H1 (cell line): ENCODE measurements around the gene PRF1. TPM values are rescaled to one million over a fixed set of nuclear protein-coding genes. Genes with fewer than 3 reads are reported as not detected.

ENCODE experiments used
- CTCF ChIA-PET: fragments of 300-600 bp; sonication (Branson Sonifier 250); formaldehyde crosslinking; loops from one replicate; lab custom pipeline; 2021; ENCODE audit not compliant: partially characterized antibody; lab: Charles Lee
- POLR2A ChIA-PET: fragments of 300-600 bp; sonication (Branson Sonifier 250); formaldehyde crosslinking; loops from one replicate; lab custom pipeline; 2021; ENCODE audit warnings: inconsistent platforms; ENCODE audit not compliant: partially characterized antibody; lab: Charles Lee
- DNase-seq, 2 experiments: peaks; one replicate each; pipeline versions ENCODE4 v3.0.0 to v3.0.0-alpha.2; 2010 to 2022; ENCODE audit warnings: low spot score in 2 of 2, low read depth in 1 of 2, mixed read lengths in 1 of 2
- FAIRE-seq: peaks from 2 replicates; lab custom pipeline; 2011; peaks lifted over from hg19 to GRCh38; lab: Jason Lieb, UNC
- H2AFZ ChIP-seq: 2 replicates; pipeline ENCODE4 v1.8.1; 2012; ENCODE audit warnings: low read length, inconsistent platforms
- H2AK5ac ChIP-seq: 2 replicates; pipeline ENCODE4 v1.6.1; 2013; ENCODE audit warnings: low read depth, low read length
- H2BK120ac ChIP-seq: replicated peaks from 2 replicates; pipeline ENCODE3; 2013; ENCODE audit warnings: low read depth, low read length, inconsistent platforms
- H2BK12ac ChIP-seq: 2 replicates; pipeline ENCODE4 v1.6.1; 2013; ENCODE audit warnings: low read depth, low read length
- H2BK15ac ChIP-seq: 2 replicates; pipeline ENCODE4 v1.6.1; 2013; ENCODE audit warnings: low read length
- H2BK20ac ChIP-seq: 2 replicates; pipeline ENCODE4 v1.6.1; 2013; ENCODE audit warnings: low read length
- H2BK5ac ChIP-seq: 2 replicates; pipeline ENCODE4 v1.6.1; 2013; ENCODE audit warnings: low read depth, low read length
- H3K14ac ChIP-seq: 2 replicates; pipeline ENCODE4 v1.6.1; 2013; ENCODE audit warnings: inconsistent platforms; ENCODE audit not compliant: insufficient read length
- H3K18ac ChIP-seq: 2 replicates; pipeline ENCODE4 v1.6.1; 2013; ENCODE audit warnings: low read length; ENCODE audit errors: extremely low read depth
- H3K23ac ChIP-seq: 2 replicates; pipeline ENCODE4 v1.6.1; 2013; ENCODE audit warnings: inconsistent platforms; ENCODE audit not compliant: insufficient read length
- H3K23me2 ChIP-seq: 2 replicates; pipeline ENCODE4 v1.6.1; 2013; ENCODE audit warnings: low read depth, low read length
- H3K27ac ChIP-seq: 2 replicates; pipeline ENCODE4 v1.6.1; 2011; ENCODE audit warnings: low read depth, low read length, inconsistent platforms
- H3K27me3 ChIP-seq, 4 experiments: replicated peaks in 1 of 4; 1 replicate in 1 of 4; 2 replicates in 3 of 4; pipeline versions ENCODE4 v1.6.1 to v1.8.1; 2011 to 2013; ENCODE audit warnings: low read length in 3 of 4, mild to moderate bottlenecking in 3 of 4, inconsistent platforms in 2 of 4, mixed read lengths in 2 of 4, moderate library complexity in 1 of 4; ENCODE audit not compliant: control insufficient read depth in 3 of 4, insufficient read depth in 3 of 4; ENCODE audit errors: extremely low read depth in 1 of 4
- H3K36me3 ChIP-seq, 4 experiments: 2 replicates each; pipeline versions ENCODE4 v1.6.1 to v1.8.1; 2011 to 2013; ENCODE audit warnings: mild to moderate bottlenecking in 4 of 4, low read length in 3 of 4, moderate library complexity in 2 of 4, control low read depth in 1 of 4, inconsistent platforms in 1 of 4; ENCODE audit not compliant: insufficient read depth in 4 of 4, control insufficient read depth in 2 of 4
- H3K4ac ChIP-seq: replicated peaks from 2 replicates; pipeline ENCODE3; 2013; ENCODE audit warnings: low read length, low read depth, mixed read lengths, inconsistent platforms; ENCODE audit not compliant: insufficient read length
- H3K4me1 ChIP-seq, 4 experiments: replicated peaks in 1 of 4; 1 replicate in 1 of 4; 2 replicates in 3 of 4; pipeline versions ENCODE4 v1.6.1 to v1.8.1; 2011 to 2013; ENCODE audit warnings: low read length in 3 of 4, inconsistent platforms in 2 of 4, mixed read lengths in 1 of 4; ENCODE audit not compliant: insufficient read depth in 4 of 4, control insufficient read depth in 3 of 4
- H3K4me2 ChIP-seq, 2 experiments: 2 replicates each; pipeline versions ENCODE4 v1.6.1 to v1.8.1; 2011 to 2013; ENCODE audit warnings: low read depth in 2 of 2, low read length in 2 of 2, control low read depth in 1 of 2, inconsistent platforms in 1 of 2, mild to moderate bottlenecking in 1 of 2; ENCODE audit not compliant: insufficient read depth in 1 of 2
- H3K4me3 ChIP-seq, 4 experiments: fragments of 200-600, 300-600 bp in 1 of 4; sonication (generic), shearing (Covaris generic), sonication (Bioruptor Twin) in 1 of 4; 2 replicates each; pipeline versions ENCODE4 v1.5.1 to v1.8.1; 2011 to 2016; ENCODE audit warnings: low read length in 4 of 4, low read depth in 3 of 4, control low read depth in 2 of 4, inconsistent platforms in 2 of 4, mild to moderate bottlenecking in 2 of 4, mixed read lengths in 1 of 4, moderate library complexity in 1 of 4; ENCODE audit not compliant: insufficient read depth in 2 of 4; ENCODE audit errors: extremely low read depth in 1 of 4
- H3K56ac ChIP-seq: replicated peaks from 2 replicates; pipeline ENCODE3; 2013; ENCODE audit warnings: low read depth, mild to moderate bottlenecking, mixed read lengths, low read length, inconsistent platforms; ENCODE audit not compliant: insufficient read length
- H3K79me1 ChIP-seq: 2 replicates; pipeline ENCODE4 v1.6.1; 2013; ENCODE audit warnings: low read depth, low read length, control low read depth
- H3K79me2 ChIP-seq, 2 experiments: 2 replicates each; pipeline versions ENCODE4 v1.6.1 to v1.8.1; 2012 to 2013; ENCODE audit warnings: low read length in 2 of 2, mild to moderate bottlenecking in 2 of 2, inconsistent platforms in 1 of 2; ENCODE audit not compliant: insufficient read depth in 2 of 2, control insufficient read depth in 1 of 2
- H3K9ac ChIP-seq, 4 experiments: replicated peaks in 1 of 4; 1 replicate in 1 of 4; 2 replicates in 3 of 4; pipeline versions ENCODE4 v1.6.1 to v1.8.1; 2011 to 2013; ENCODE audit warnings: low read depth in 3 of 4, low read length in 3 of 4, control low read depth in 2 of 4, mild to moderate bottlenecking in 2 of 4, moderate library complexity in 2 of 4, inconsistent platforms in 1 of 4; ENCODE audit errors: extremely low read depth in 1 of 4
- H3K9me3 ChIP-seq, 2 experiments: 2 replicates each; pipeline versions ENCODE4 v1.6.1 to v1.8.1; 2012 to 2013; ENCODE audit warnings: mild to moderate bottlenecking in 2 of 2, moderate library complexity in 2 of 2, control low read depth in 1 of 2, inconsistent platforms in 1 of 2, low read depth in 1 of 2, low read length in 1 of 2, mixed read lengths in 1 of 2; ENCODE audit not compliant: insufficient read depth in 2 of 2
- H4K20me1 ChIP-seq, 2 experiments: replicated peaks in 1 of 2; 2 replicates each; pipeline versions ENCODE3 to v1.8.1; 2011 to 2013; ENCODE audit warnings: inconsistent platforms in 2 of 2, low read length in 2 of 2, mild to moderate bottlenecking in 1 of 2; ENCODE audit not compliant: insufficient read depth in 2 of 2, control insufficient read depth in 1 of 2
- H4K5ac ChIP-seq: 2 replicates; pipeline ENCODE4 v1.6.1; 2013; ENCODE audit warnings: low read length, low read depth, mixed read lengths, inconsistent platforms; ENCODE audit not compliant: insufficient read length
- H4K8ac ChIP-seq: 2 replicates; pipeline ENCODE4 v1.8.0; 2013; ENCODE audit warnings: mild to moderate bottlenecking, moderate library complexity, low read length, inconsistent platforms; ENCODE audit not compliant: insufficient read depth; ENCODE audit errors: extremely low read depth
- H4K91ac ChIP-seq: replicated peaks from 2 replicates; pipeline ENCODE3; 2013; ENCODE audit warnings: low read length, mixed read lengths, inconsistent platforms; ENCODE audit not compliant: insufficient read length
- ATF3 ChIP-seq: IDR thresholded peaks from 2 replicates; pipeline ENCODE4 v1.6.1; 2011; ENCODE audit warnings: low read depth, mild to moderate bottlenecking, low read length; ENCODE audit not compliant: insufficient read depth
- BCL11A ChIP-seq, 2 experiments: IDR thresholded peaks; one replicate each; pipeline ENCODE4 v1.6.1; 2011; ENCODE audit warnings: low read depth in 2 of 2, low read length in 2 of 2, mild to moderate bottlenecking in 2 of 2
- JUN ChIP-seq: IDR thresholded peaks from 2 replicates; pipeline ENCODE4 v1.6.1; 2011; ENCODE audit warnings: low read depth, mild to moderate bottlenecking, improper control_type of control experiment, low read length
- MAX ChIP-seq: IDR thresholded peaks from 2 replicates; pipeline ENCODE4 v1.6.1; 2012; ENCODE audit warnings: inconsistent platforms
- POU5F1 ChIP-seq: IDR thresholded peaks from 2 replicates; pipeline ENCODE4 v1.6.1; 2011; ENCODE audit warnings: low read depth, mild to moderate bottlenecking, low read length, moderate library complexity
- SAP30 ChIP-seq: fragments of 300-600 bp; sonication (generic); IDR thresholded peaks from 2 replicates; pipeline ENCODE4 v1.7.1; 2012; ENCODE audit warnings: low read length, moderate library complexity, mild to moderate bottlenecking, inconsistent platforms; ENCODE audit not compliant: insufficient read depth, insufficient replicate concordance
- TAF1 ChIP-seq: IDR thresholded peaks from 2 replicates; pipeline ENCODE4 v1.6.1; 2011; ENCODE audit warnings: mild to moderate bottlenecking, low read depth, low read length
- WGBS, 2 experiments: shearing (Covaris generic) in 1 of 2; methylation state at CpG; one replicate each; pipeline versions ENCODE4 v1.1.6 to v1.1.7; 2013 to 2015; ENCODE audit warnings: low lambda C conversion rate in 2 of 2, mixed read lengths in 2 of 2, inconsistent platforms in 1 of 2, low coverage in 1 of 2, missing lambda C conversion rate in 1 of 2; ENCODE audit not compliant: insufficient replicate concordance in 2 of 2, insufficient coverage in 1 of 2, insufficient read length in 1 of 2; ENCODE audit errors: extremely low coverage in 1 of 2, missing lambda C conversion rate in 1 of 2; 5-methylcytosine and 5-hydroxymethylcytosine counted together
- polyA plus RNA-seq, 7 experiments: library from polyadenylated mRNA; depleted of rRNA in 3 of 7; stranded (reverse) in 5 of 7; unstranded in 2 of 7; fragments of >200 nt in 5 of 7; fragments of 200-250 nt in 2 of 7; gene quantifications; 1 replicate in 5 of 7; 2 replicates in 1 of 7; 4 replicates in 1 of 7; pipeline versions ENCODE4 v1.2.1 to v1.2.3, GENCODE V29; 2011 to 2013; ENCODE audit warnings: missing spikeins in 2 of 7, mixed read lengths in 2 of 7
- total RNA-seq: library from RNA; stranded (reverse); fragmentation: NEBNext Ultra II Directional; extraction: Animal tissue kit (Norgen Biotek cat#: 25700); gene quantifications from 2 replicates; pipeline ENCODE4 v1.2.1, GENCODE V29; 2021

The PRF1 gene
- total and polyA plus RNA-seq, 2 of the 8 experiments (the other 6 are each of a cell fraction or from before 2014, with no cell fraction given) = 0.15 TPM; not detected in 1

GRCh38 chr10:70588255-70588654, 14.3 kb downstream of the PRF1 start:
- FAIRE-seq = no peak

More at GRCh38 chr10:70588255-70588654, 14.3 kb downstream of the PRF1 start:
- Histone ChIP-seq H2BK15ac (no peak overlapping the region), H3K9me3 (no peaks in the 10 kb centered on the region), H2BK5ac (no peak overlapping the region), H4K8ac (no peak overlapping the region), H3K27ac (no peak overlapping the region), H3K23me2 (no peaks in the 10 kb centered on the region), H2BK12ac (no peak overlapping the region), H3K79me2 (no peaks in the 10 kb centered on the region), H3K4ac (no peak overlapping the region), H2BK20ac (no peak overlapping the region), H4K91ac (no peak overlapping the region), H3K4me2 (no peak overlapping the region), H4K20me1 (no peaks in the 10 kb centered on the region), H2AFZ (no peak overlapping the region), H2AK5ac (no peak overlapping the region), H3K79me1 (no peaks in the 10 kb centered on the region), H3K36me3 (no peaks in the 10 kb centered on the region), H3K4me3 (no peak overlapping the region), H3K18ac (no peak overlapping the region), H3K4me1 (peaks cover 0 to 6% (median 4%) of the 10 kb centered on the region in 4 experiments; a peak in 5 of 7 replicates), H3K9ac (no peak overlapping the region), H3K14ac (no peak overlapping the region), H3K27me3 (peaks cover 0 to 2% (median 0%) of the 10 kb centered on the region in 4 experiments; a peak in 1 of 7 replicates), H3K23ac (no peak overlapping the region), H2BK120ac (no peak overlapping the region), H4K5ac (no peak overlapping the region), H3K56ac (no peak overlapping the region)
- no peak for TF ChIP-seq BCL11A (IDR thresholded peaks at IDR 0.05; ENCODE audit: low read depth in 2 of 2, low read length in 2 of 2)
- TF ChIP-seq JUN = no peak
- no peak for TF ChIP-seq TAF1
- no peak for TF ChIP-seq ATF3
- no peak for TF ChIP-seq MAX
- no peak for TF ChIP-seq SAP30
- no peak for TF ChIP-seq POU5F1
- peak in 1 of 2 experiments; percentile 37 for DNase-seq
- ChIA-PET POLR2A (interaction anchor here (2.2 kb wide), 1 partner anchor 15 kb away, joined by 4 read pairs; the partner anchor contains the start of gene PRF1), CTCF (interaction anchor here (1.0 to 7.4 kb wide), 2 partner anchors 28 to 39 kb away, joined by 7 to 47 read pairs; no protein-coding TSS in a partner anchor)
- WGBS, 2 experiments = 76% methylated on average over 6 of the region's 6 CpGs; no CpG with 5 or more reads in 1 of the 2 experiments
